HEK293 (cell line): ENCODE results near the gene EIPR1.

Experiments used
- CTCF ChIA-PET: fragments of 350-600 bp; formaldehyde crosslinking; extraction: SDS; loops from one replicate; lab custom pipeline; 2021; ENCODE audit warnings: antibody characterized with exemption; lab: Yijun Ruan, JAX
- POLR2A ChIA-PET: fragments of 300-600 bp; formaldehyde crosslinking; extraction: SDS; loops from one replicate; lab custom pipeline; 2020; ENCODE audit warnings: antibody characterized with exemption, inconsistent platforms; lab: Yijun Ruan, JAX
- H3K27ac ChIP-seq: fragments of 200-500 bp; sonication (Bioruptor generic); 2 replicates; pipeline ENCODE4 v1.5.1; 2014; ENCODE audit warnings: low read depth, low read length, control low read depth, inconsistent platforms; ENCODE audit errors: extremely low read depth
- H3K36me3 ChIP-seq, 2 experiments: fragments of 200-500 bp in 1 of 2; sonication (Bioruptor generic) in 1 of 2; 1 replicate in 1 of 2; 2 replicates in 1 of 2; pipeline ENCODE4 v1.5.1; 2014 to 2017; ENCODE audit warnings: inconsistent platforms in 2 of 2, low read length in 2 of 2; ENCODE audit not compliant: control insufficient read depth in 2 of 2, insufficient read depth in 1 of 2
- H3K4me1 ChIP-seq: fragments of 200-500 bp; sonication (Bioruptor generic); 2 replicates; pipeline ENCODE4 v1.5.1; 2014; ENCODE audit warnings: mild to moderate bottlenecking, low read length, inconsistent platforms; ENCODE audit not compliant: control insufficient read depth, insufficient read depth
- H3K4me3 ChIP-seq: 2 replicates; pipeline ENCODE4 v1.5.1; 2011; ENCODE audit warnings: low read depth, mild to moderate bottlenecking, control low read depth, low read length, moderate library complexity
- H3K9me3 ChIP-seq: fragments of 200-500 bp; sonication (Bioruptor generic); 2 replicates; pipeline ENCODE4 v1.5.1; 2014; ENCODE audit warnings: low read depth, low read length, inconsistent platforms; ENCODE audit not compliant: control insufficient read depth, insufficient read depth
- GFI1B ChIP-seq: fragments of 450-650 bp; formaldehyde crosslinking; IDR thresholded peaks from 2 replicates; pipeline ENCODE4 v1.5.1; 2016; ENCODE audit warnings: missing biosample characterization, missing genetic modification characterization
- GLIS2 ChIP-seq: fragments of 450-650 bp; formaldehyde crosslinking; IDR thresholded peaks from 2 replicates; pipeline ENCODE4 v1.5.1; 2016; ENCODE audit warnings: missing biosample characterization, missing genetic modification characterization
- SETDB1 ChIP-seq: IDR thresholded peaks from one replicate; pipeline ENCODE4 v1.6.1; 2017; ENCODE audit warnings: mild to moderate bottlenecking, low read length, moderate library complexity, mixed read lengths; ENCODE audit not compliant: insufficient read length
- SP3 ChIP-seq: fragments of 450-650 bp; formaldehyde crosslinking; IDR thresholded peaks from 2 replicates; pipeline ENCODE4 v1.5.1; 2016; ENCODE audit warnings: missing biosample characterization, missing genetic modification characterization
- SP7 ChIP-seq: fragments of 450-650 bp; formaldehyde crosslinking; IDR thresholded peaks from 2 replicates; pipeline ENCODE4 v1.5.1; 2016; ENCODE audit warnings: missing biosample characterization, missing genetic modification characterization
- TCF7L2 ChIP-seq: IDR thresholded peaks from 2 replicates; pipeline ENCODE4 v1.6.1; 2011; ENCODE audit warnings: low read depth, mild to moderate bottlenecking, inconsistent platforms, low read length, moderate library complexity, borderline replicate concordance
- WT1 ChIP-seq: fragments of 450-650 bp; formaldehyde crosslinking; IDR thresholded peaks from 2 replicates; pipeline ENCODE4 v1.5.1; 2016; ENCODE audit warnings: missing biosample characterization, missing genetic modification characterization
- ZNF114 ChIP-seq: fragments of 450-650 bp; formaldehyde crosslinking; IDR thresholded peaks from 2 replicates; pipeline ENCODE4 v1.5.0; 2017; ENCODE audit warnings: missing biosample characterization, missing genetic modification characterization
- ZNF140 ChIP-seq: fragments of 450-650 bp; formaldehyde crosslinking; IDR thresholded peaks from 2 replicates; pipeline ENCODE4 v1.5.1; 2016; ENCODE audit warnings: missing biosample characterization, missing genetic modification characterization
- ZNF146 ChIP-seq: fragments of 450-650 bp; formaldehyde crosslinking; IDR thresholded peaks from 2 replicates; pipeline ENCODE4 v1.5.1; 2016; ENCODE audit warnings: missing biosample characterization, missing genetic modification characterization
- ZNF174 ChIP-seq: fragments of 450-650 bp; formaldehyde crosslinking; IDR thresholded peaks from 2 replicates; pipeline ENCODE4 v1.5.0; 2017; ENCODE audit warnings: missing biosample characterization, mild to moderate bottlenecking, missing genetic modification characterization
- ZNF175 ChIP-seq: fragments of 450-650 bp; formaldehyde crosslinking; IDR thresholded peaks from 2 replicates; pipeline ENCODE4 v1.5.1; 2016; ENCODE audit warnings: missing biosample characterization, missing genetic modification characterization
- ZNF19 ChIP-seq: fragments of 450-650 bp; formaldehyde crosslinking; IDR thresholded peaks from 2 replicates; pipeline ENCODE4; 2016; ENCODE audit warnings: missing biosample characterization, missing genetic modification characterization, low read depth
- ZNF302 ChIP-seq: fragments of 450-650 bp; formaldehyde crosslinking; IDR thresholded peaks from 2 replicates; pipeline ENCODE4 v1.5.1; 2016; ENCODE audit warnings: missing biosample characterization, missing genetic modification characterization, low read depth
- ZNF311 ChIP-seq: fragments of 450-650 bp; formaldehyde crosslinking; IDR thresholded peaks from 2 replicates; pipeline ENCODE4 v1.5.1; 2017; ENCODE audit warnings: missing biosample characterization, missing genetic modification characterization, borderline replicate concordance
- ZNF48 ChIP-seq: fragments of 450-650 bp; formaldehyde crosslinking; IDR thresholded peaks from 2 replicates; pipeline ENCODE4 v1.5.1; 2016; ENCODE audit warnings: missing biosample characterization, missing genetic modification characterization
- ZNF549 ChIP-seq: fragments of 450-650 bp; IDR thresholded peaks from 2 replicates; pipeline ENCODE4 v1.5.1; 2018; ENCODE audit warnings: missing biosample characterization, missing genetic modification characterization, mild to moderate bottlenecking, inconsistent platforms, moderate library complexity
- ZNF623 ChIP-seq: fragments of 450-650 bp; formaldehyde crosslinking; IDR thresholded peaks from 2 replicates; pipeline ENCODE4 v1.5.1; 2016; ENCODE audit warnings: missing biosample characterization, missing genetic modification characterization
- ZNF747 ChIP-seq: fragments of 450-650 bp; formaldehyde crosslinking; IDR thresholded peaks from 2 replicates; pipeline ENCODE4 v1.5.1; 2016; ENCODE audit warnings: missing biosample characterization, missing genetic modification characterization
- ZSCAN16 ChIP-seq: fragments of 450-650 bp; formaldehyde crosslinking; IDR thresholded peaks from 2 replicates; pipeline ENCODE4 v1.5.1; 2016; ENCODE audit warnings: missing biosample characterization, missing genetic modification characterization
- ZXDB ChIP-seq: fragments of 450-650 bp; formaldehyde crosslinking; IDR thresholded peaks from 2 replicates; pipeline ENCODE4 v1.5.1; 2016; ENCODE audit warnings: missing biosample characterization, missing genetic modification characterization
- TF ChIP-seq, protein P1 (sequence below): sonication (generic); formaldehyde crosslinking; IDR thresholded peaks from 2 replicates; pipeline ENCODE4 v1.8.1; 2022; ENCODE audit warnings: mild to moderate bottlenecking, moderate library complexity, missing genetic modification reagents
- TF ChIP-seq, protein P2 (sequence below): fragments of 450-650 bp; formaldehyde crosslinking; IDR thresholded peaks from 2 replicates; pipeline ENCODE4 v1.5.1; 2016; ENCODE audit warnings: missing biosample characterization, missing genetic modification characterization
- TF ChIP-seq, protein P3 (sequence below): fragments of 450-650 bp; IDR thresholded peaks from 2 replicates; pipeline ENCODE4 v1.5.1; 2018; ENCODE audit warnings: missing biosample characterization, mild to moderate bottlenecking, missing genetic modification characterization

EIPR1 gene

DNA sequence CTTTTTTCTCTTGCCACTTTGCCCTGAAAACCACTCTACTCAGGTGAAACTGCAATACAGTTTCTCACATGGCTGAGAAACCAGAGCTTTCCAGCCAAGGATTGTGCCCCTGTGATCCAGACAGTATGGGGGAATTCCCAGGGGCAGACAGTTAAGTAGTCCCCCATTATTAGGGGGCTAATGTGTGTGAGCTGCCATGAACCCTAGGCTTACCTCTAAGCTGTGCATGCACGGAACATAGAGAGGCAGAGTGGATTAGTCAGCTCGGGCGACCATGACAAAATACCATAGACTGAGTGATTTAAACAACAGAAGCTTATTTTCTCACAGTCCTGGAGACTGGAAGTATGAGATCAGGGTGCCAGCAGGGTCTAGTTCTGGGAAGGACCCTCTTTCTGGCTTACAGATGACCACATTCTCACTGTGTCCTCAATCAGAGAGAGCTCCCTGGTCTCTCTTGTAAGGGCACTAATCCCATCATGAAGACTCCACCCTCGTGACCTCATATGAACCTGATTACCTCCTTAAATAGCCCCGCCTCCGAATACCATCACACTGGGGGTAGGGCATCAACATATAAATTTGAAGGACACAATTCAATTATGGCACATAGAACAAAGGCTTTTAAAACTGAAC is 215.1 kb downstream of the EIPR1 start:
- CTCF ChIA-PET, result interaction anchor here (0.5 kb wide), 1 partner anchor 34 kb away, joined by 6 read pairs; no protein-coding TSS in a partner anchor
- TF ChIP-seq ZNF175 (tag by site-specific recombination), result no peak
- TF ChIP-seq ZNF174, result no peak
- no peak for TF ChIP-seq ZNF48 (tag by site-specific recombination)
- no peak for TF ChIP-seq ZNF19
- no peak for TF ChIP-seq ZSCAN16 (tag by site-specific recombination)
- TF ChIP-seq ZNF140, result no peak
- TF ChIP-seq ZNF623 (tag by site-specific recombination), result no peak
- TF ChIP-seq, protein P1, sequence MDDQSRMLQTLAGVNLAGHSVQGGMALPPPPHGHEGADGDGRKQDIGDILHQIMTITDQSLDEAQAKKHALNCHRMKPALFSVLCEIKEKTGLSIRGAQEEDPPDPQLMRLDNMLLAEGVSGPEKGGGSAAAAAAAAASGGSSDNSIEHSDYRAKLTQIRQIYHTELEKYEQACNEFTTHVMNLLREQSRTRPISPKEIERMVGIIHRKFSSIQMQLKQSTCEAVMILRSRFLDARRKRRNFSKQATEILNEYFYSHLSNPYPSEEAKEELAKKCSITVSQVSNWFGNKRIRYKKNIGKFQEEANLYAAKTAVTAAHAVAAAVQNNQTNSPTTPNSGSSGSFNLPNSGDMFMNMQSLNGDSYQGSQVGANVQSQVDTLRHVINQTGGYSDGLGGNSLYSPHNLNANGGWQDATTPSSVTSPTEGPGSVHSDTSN (CRISPR knock-in tag), result no peak
- no peak for TF ChIP-seq ZNF311 (tag by site-specific recombination)
- TF ChIP-seq GLIS2 (tag by site-specific recombination), result no peak
- TF ChIP-seq SP7, result no peak
- TF ChIP-seq ZNF747, result no peak
- TF ChIP-seq SP3 (tag by site-specific recombination), result no peak
- no peak for TF ChIP-seq ZNF302 (tag by site-specific recombination)
- no peak for TF ChIP-seq ZNF146 (tag by site-specific recombination)
- TF ChIP-seq, protein P2, sequence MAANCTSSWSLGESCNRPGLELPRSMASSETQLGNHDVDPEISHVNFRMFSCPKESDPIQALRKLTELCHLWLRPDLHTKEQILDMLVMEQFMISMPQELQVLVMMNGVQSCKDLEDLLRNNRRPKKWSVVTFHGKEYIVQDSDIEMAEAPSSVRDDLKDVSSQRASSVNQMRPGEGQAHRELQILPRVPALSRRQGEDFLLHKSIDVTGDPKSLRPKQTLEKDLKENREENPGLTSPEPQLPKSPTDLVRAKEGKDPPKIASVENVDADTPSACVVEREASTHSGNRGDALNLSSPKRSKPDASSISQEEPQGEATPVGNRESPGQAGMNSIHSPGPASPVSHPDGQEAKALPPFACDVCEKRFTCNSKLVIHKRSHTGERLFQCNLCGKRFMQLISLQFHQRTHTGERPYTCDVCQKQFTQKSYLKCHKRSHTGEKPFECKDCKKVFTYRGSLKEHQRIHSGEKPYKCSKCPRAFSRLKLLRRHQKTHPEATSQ (tag by site-specific recombination), result no peak
- POLR2A ChIA-PET, result no interaction called here
- Histone ChIP-seq H3K36me3 (no peaks in the 10 kb centered on the region), H3K27ac (no peak overlapping the region), H3K4me3 (no peak overlapping the region), H3K9me3 (no peaks in the 10 kb centered on the region; the same call in none of the 2 replicates), H3K4me1 (no peaks in the 10 kb centered on the region)

DNA sequence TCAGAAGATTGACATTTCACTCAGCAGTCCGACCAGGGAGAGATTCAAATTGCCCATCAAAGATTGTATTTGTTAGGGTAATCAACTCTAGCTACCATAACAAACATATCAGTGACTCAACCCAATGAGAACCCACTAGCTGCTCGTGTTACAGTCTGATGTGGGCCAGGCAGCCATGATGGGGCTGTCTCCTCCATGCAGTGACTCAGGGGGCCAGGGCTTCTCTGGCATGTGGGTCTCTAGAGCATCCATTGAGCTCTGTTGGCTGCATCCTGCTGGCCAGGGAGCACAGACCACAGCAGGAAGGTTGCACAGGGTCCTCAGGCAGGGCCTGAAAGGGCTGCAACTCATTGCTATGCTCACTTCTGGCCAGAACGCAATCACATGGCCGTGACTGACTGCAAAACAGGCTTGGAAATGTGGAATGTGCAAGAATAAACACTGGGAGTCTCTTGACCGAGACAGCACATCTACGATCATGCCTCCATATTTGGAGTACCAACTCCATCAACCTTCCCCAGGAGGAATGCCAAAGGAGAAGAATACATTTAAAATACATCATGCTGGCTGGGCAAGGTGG is 216.8 kb downstream of the EIPR1 start:
- Histone ChIP-seq H3K4me3 (no peak overlapping the region), H3K9me3 (no peaks in the 10 kb centered on the region; the same call in none of the 2 replicates), H3K27ac (no peak overlapping the region), H3K4me1 (no peaks in the 10 kb centered on the region), H3K36me3 (no peaks in the 10 kb centered on the region)
- POLR2A ChIA-PET, result no interaction called here
- CTCF ChIA-PET, result no interaction called here
- TF ChIP-seq ZNF114 (tag by site-specific recombination) (no peak), SETDB1 (peak; percentile 62)
- TF ChIP-seq, all 188 proteins: peak for 1

DNA sequence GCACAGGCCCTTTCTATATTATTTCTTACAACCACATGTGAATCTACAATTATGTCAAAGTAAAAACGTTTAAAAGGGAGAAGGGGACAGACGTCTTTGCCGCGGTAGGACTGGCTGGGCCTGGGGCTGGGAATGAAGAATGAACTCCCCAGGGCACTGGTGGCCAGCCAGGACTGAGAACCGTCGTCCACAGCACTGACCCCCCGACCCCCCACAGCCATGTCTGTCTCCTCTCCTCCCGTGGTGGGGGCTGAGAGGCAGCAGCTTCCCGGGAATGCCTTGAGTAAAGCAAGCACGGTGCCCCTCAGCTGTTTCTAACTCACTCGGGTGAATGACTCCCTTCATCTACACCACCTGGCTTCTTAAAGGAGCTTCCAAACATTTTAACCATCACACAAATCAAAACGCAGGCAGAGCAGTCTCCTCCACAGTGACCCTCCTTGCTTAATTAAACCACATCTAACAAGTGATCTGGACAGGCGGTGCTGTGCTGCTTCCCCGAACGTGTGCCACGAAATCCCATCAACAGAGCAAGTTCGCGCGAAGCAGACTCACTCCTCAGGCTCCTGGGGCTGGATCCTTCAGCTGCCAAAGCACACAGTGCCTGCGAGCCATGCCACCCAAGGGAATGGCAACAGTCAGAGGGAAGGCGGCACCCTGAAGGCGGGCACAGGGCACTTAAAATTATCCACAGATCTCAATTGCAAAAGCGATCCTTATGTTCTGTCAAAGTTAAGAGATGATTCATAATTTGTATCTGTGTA is 217.7 kb downstream of the EIPR1 start:
- TF ChIP-seq WT1 (tag by site-specific recombination) (no peak), SP7 (no peak), GFI1B (no peak), ZXDB (no peak), ZNF549 (no peak), TCF7L2 (no peak)
- TF ChIP-seq, protein P3, sequence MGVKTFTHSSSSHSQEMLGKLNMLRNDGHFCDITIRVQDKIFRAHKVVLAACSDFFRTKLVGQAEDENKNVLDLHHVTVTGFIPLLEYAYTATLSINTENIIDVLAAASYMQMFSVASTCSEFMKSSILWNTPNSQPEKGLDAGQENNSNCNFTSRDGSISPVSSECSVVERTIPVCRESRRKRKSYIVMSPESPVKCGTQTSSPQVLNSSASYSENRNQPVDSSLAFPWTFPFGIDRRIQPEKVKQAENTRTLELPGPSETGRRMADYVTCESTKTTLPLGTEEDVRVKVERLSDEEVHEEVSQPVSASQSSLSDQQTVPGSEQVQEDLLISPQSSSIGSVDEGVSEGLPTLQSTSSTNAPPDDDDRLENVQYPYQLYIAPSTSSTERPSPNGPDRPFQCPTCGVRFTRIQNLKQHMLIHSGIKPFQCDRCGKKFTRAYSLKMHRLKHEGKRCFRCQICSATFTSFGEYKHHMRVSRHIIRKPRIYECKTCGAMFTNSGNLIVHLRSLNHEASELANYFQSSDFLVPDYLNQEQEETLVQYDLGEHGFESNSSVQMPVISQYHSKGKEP (tag by site-specific recombination), result no peak
- no peak overlapping the region for H3K27ac ChIP-seq
- POLR2A ChIA-PET, result no interaction called here
- H3K36me3 ChIP-seq, result no peaks in the 10 kb centered on the region
- H3K4me1 ChIP-seq, result no peaks in the 10 kb centered on the region
- CTCF ChIA-PET, result interaction anchor here (0.6 kb wide), 1 partner anchor 9 kb away, joined by 5 read pairs; no protein-coding TSS in a partner anchor
- H3K4me3 ChIP-seq, result no peak overlapping the region
- no peaks in the 10 kb centered on the region; the same call in none of the 2 replicates for H3K9me3 ChIP-seq
